ENCODE data around the gene IGIP.
A peak's percentile ranks its signal among the peaks of the same experiment; 100 is the strongest.

The IGIP gene

GRCh38 chr5:140106805-140107311 lies 18.9 kb upstream of the IGIP start:
- DNase-seq (ENCODE audit: low read depth): no peak
- TF ChIP-seq CTCF (IDR thresholded peaks at IDR 0.05; ENCODE audit: insufficient read depth, low read depth, low read length, missing control alignments): no peak

GRCh38 chr5:140107312-140108092 lies 18.2 kb upstream of the IGIP start:
- peak; percentile 98 for DNase-seq (ENCODE audit: low read depth)
- H3K4me3 ChIP-seq (ENCODE audit: low read depth, low read length): peak overlapping the region; percentile 93
- TF ChIP-seq CTCF (IDR thresholded peaks at IDR 0.05; ENCODE audit: insufficient read depth, low read depth, low read length, missing control alignments): peak; percentile 23

More at GRCh38 chr5:140106805-140107311, 18.9 kb upstream of the IGIP start:
- H3K4me3 ChIP-seq (ENCODE audit: low read depth, low read length): peak overlapping the region; percentile 93

- peak; percentile 25 for DNase-seq (ENCODE audit: low read depth)
- no peak for TF ChIP-seq CTCF (IDR thresholded peaks at IDR 0.05; ENCODE audit: insufficient read depth, low read depth, low read length, missing control alignments)
These were observed 17.4 kb upstream of the IGIP start for GRCh38 chr5:140108093-140109017.

GRCh38 chr5:140109018-140109758 lies 16.5 kb upstream of the IGIP start:
- peak overlapping the region; percentile 93 for H3K4me3 ChIP-seq (ENCODE audit: low read depth, low read length)
- DNase-seq (ENCODE audit: low read depth): no peak
- no peak for TF ChIP-seq CTCF (IDR thresholded peaks at IDR 0.05; ENCODE audit: insufficient read depth, low read depth, low read length, missing control alignments)

More at GRCh38 chr5:140108093-140109017, 17.4 kb upstream of the IGIP start:
- H3K4me3 ChIP-seq (ENCODE audit: low read depth, low read length): peak overlapping the region; percentile 93

GRCh38 chr5:140109759-140110645 lies 15.7 kb upstream of the IGIP start:
- no peak for TF ChIP-seq CTCF (IDR thresholded peaks at IDR 0.05; ENCODE audit: insufficient read depth, low read depth, low read length, missing control alignments)
- DNase-seq (ENCODE audit: low read depth): no peak
- H3K4me3 ChIP-seq (ENCODE audit: low read depth, low read length): peak overlapping the region; percentile 9; the same call in 1 of the 2 replicates

Measured in GM12865 (cell line).